Neuron (in vitro differentiated cells): ENCODE data around the gene ACP1.

ENCODE experiments used
- H2AFZ ChIP-seq: one replicate; pipeline ENCODE4 v1.6.1; 2013; ENCODE audit warnings: low read depth, mild to moderate bottlenecking, inconsistent platforms, low read length, moderate library complexity
- H3K27me3 ChIP-seq: one replicate; pipeline ENCODE4 v1.6.1; 2013; ENCODE audit warnings: low read length; ENCODE audit not compliant: insufficient read depth
- H3K36me3 ChIP-seq: one replicate; pipeline ENCODE4 v1.6.1; 2013; ENCODE audit warnings: low read length; ENCODE audit not compliant: insufficient read depth
- H3K4me1 ChIP-seq: one replicate; pipeline ENCODE4 v1.6.1; 2013; ENCODE audit warnings: low read length; ENCODE audit not compliant: insufficient read depth
- H3K4me3 ChIP-seq: 2 replicates; pipeline ENCODE4 v1.5.1; 2013; ENCODE audit warnings: mild to moderate bottlenecking, low read length, moderate library complexity
- H3K9me3 ChIP-seq: one replicate; pipeline ENCODE4 v1.6.1; 2013; ENCODE audit warnings: low read length

ACP1 gene

GRCh38 chr2:264493-265468 is at the start of gene ACP1:
TSS of gene ACP1 (plus strand) at chr2:264947. CDS start at chr2:264965, 18 bp downstream.
- Histone ChIP-seq H3K4me1 (peaks cover 19% of the 10 kb centered on the region), H3K9me3 (peaks cover 2% of the 10 kb centered on the region), H3K27me3 (no peaks in the 10 kb centered on the region), H2AFZ (peak within 1 kb of the TSS; percentile 82), H3K36me3 (peaks cover 5% of the 10 kb centered on the region), H3K4me3 (peak within 1 kb of the TSS; percentile 83)

GRCh38 chr2:216068-216467 is 48.7 kb upstream of the ACP1 start:
- Histone ChIP-seq H3K36me3 (peaks cover 14% of the 10 kb centered on the region), H3K4me3 (no peak overlapping the region), H3K27me3 (no peaks in the 10 kb centered on the region), H3K9me3 (no peaks in the 10 kb centered on the region), H2AFZ (no peak overlapping the region), H3K4me1 (no peaks in the 10 kb centered on the region)

GRCh38 chr2:223451-223850 is 41.3 kb upstream of the ACP1 start:
- Histone ChIP-seq H3K4me1 (no peaks in the 10 kb centered on the region), H3K4me3 (no peak overlapping the region), H2AFZ (no peak overlapping the region), H3K36me3 (peaks cover 28% of the 10 kb centered on the region), H3K9me3 (no peaks in the 10 kb centered on the region), H3K27me3 (no peaks in the 10 kb centered on the region)

GRCh38 chr2:223971-224760 is 40.6 kb upstream of the ACP1 start:
- Histone ChIP-seq H3K27me3 (no peaks in the 10 kb centered on the region), H3K4me3 (no peak overlapping the region), H3K4me1 (no peaks in the 10 kb centered on the region), H3K36me3 (peaks cover 27% of the 10 kb centered on the region), H2AFZ (no peak overlapping the region), H3K9me3 (no peaks in the 10 kb centered on the region)

GRCh38 chr2:228115-228514 is 36.6 kb upstream of the ACP1 start:
- Histone ChIP-seq H3K4me3 (no peak overlapping the region), H3K27me3 (no peaks in the 10 kb centered on the region), H3K36me3 (peaks cover 28% of the 10 kb centered on the region), H3K9me3 (no peaks in the 10 kb centered on the region), H2AFZ (no peak overlapping the region), H3K4me1 (no peaks in the 10 kb centered on the region)

GRCh38 chr2:228518-229278 is 36.0 kb upstream of the ACP1 start:
- Histone ChIP-seq H2AFZ (no peak overlapping the region), H3K9me3 (no peaks in the 10 kb centered on the region), H3K36me3 (peaks cover 26% of the 10 kb centered on the region), H3K27me3 (no peaks in the 10 kb centered on the region), H3K4me3 (no peak overlapping the region), H3K4me1 (no peaks in the 10 kb centered on the region)

GRCh38 chr2:231521-232185 is 33.1 kb upstream of the ACP1 start:
- Histone ChIP-seq H3K4me3 (no peak overlapping the region), H3K4me1 (no peaks in the 10 kb centered on the region), H3K27me3 (no peaks in the 10 kb centered on the region), H3K9me3 (no peaks in the 10 kb centered on the region), H2AFZ (no peak overlapping the region), H3K36me3 (peaks cover 23% of the 10 kb centered on the region)

- Histone ChIP-seq H3K27me3 (no peaks in the 10 kb centered on the region), H3K4me1 (no peaks in the 10 kb centered on the region), H3K4me3 (no peak overlapping the region), H3K36me3 (peaks cover 16% of the 10 kb centered on the region), H3K9me3 (no peaks in the 10 kb centered on the region), H2AFZ (no peak overlapping the region)
Measured at GRCh38 chr2:233030-233429, 31.7 kb upstream of the ACP1 start.

GRCh38 chr2:234421-234820 is 30.3 kb upstream of the ACP1 start:
- no peak overlapping the region for H3K4me3 ChIP-seq
- no peaks in the 10 kb centered on the region for H3K27me3 ChIP-seq
- H3K4me1 ChIP-seq = no peaks in the 10 kb centered on the region
- H3K9me3 ChIP-seq = no peaks in the 10 kb centered on the region
- no peak overlapping the region for H2AFZ ChIP-seq
- peaks cover 12% of the 10 kb centered on the region for H3K36me3 ChIP-seq

GRCh38 chr2:236993-237539 is 27.7 kb upstream of the ACP1 start:
- Histone ChIP-seq H3K4me1 (no peaks in the 10 kb centered on the region), H3K27me3 (no peaks in the 10 kb centered on the region), H3K36me3 (peaks cover 3% of the 10 kb centered on the region), H2AFZ (no peak overlapping the region), H3K9me3 (no peaks in the 10 kb centered on the region), H3K4me3 (no peak overlapping the region)

GRCh38 chr2:237878-238277 is 26.9 kb upstream of the ACP1 start:
- Histone ChIP-seq H3K27me3 (no peaks in the 10 kb centered on the region), H3K4me1 (no peaks in the 10 kb centered on the region), H3K4me3 (no peak overlapping the region), H3K36me3 (peaks cover 3% of the 10 kb centered on the region), H3K9me3 (no peaks in the 10 kb centered on the region), H2AFZ (no peak overlapping the region)

- H3K27me3 ChIP-seq = no peaks in the 10 kb centered on the region
- no peaks in the 10 kb centered on the region for H3K9me3 ChIP-seq
- peaks cover 9% of the 10 kb centered on the region for H3K36me3 ChIP-seq
- no peak overlapping the region for H3K4me3 ChIP-seq
- H3K4me1 ChIP-seq = no peaks in the 10 kb centered on the region
- no peak overlapping the region for H2AFZ ChIP-seq
Measured at GRCh38 chr2:238431-238830, 26.3 kb upstream of the ACP1 start.
